G401.6 (cell line): ENCODE measurements around the gene CCDC15.
"Not testable (repeated sequence)": the region's sequence is repeated elsewhere in the genome, so short reads cannot be mapped to it uniquely, and the experiment has no call there.

Source experiments
- FAIRE-seq: peaks from 2 replicates; lab custom pipeline; 2012; peaks lifted over from hg19 to GRCh38; lab: Jason Lieb, UNC

CCDC15 gene

GRCh38 chr11:125082611-125083311 is 128.8 kb downstream of the CCDC15 start:
- FAIRE-seq = no peak

- no peak for FAIRE-seq
Observed at GRCh38 chr11:125083312-125084056, 129.5 kb downstream of the CCDC15 start.

- no peak for FAIRE-seq
Observed at GRCh38 chr11:125084057-125084416, 130.0 kb downstream of the CCDC15 start.

- no peak for FAIRE-seq
Observed at GRCh38 chr11:125084761-125085231, 130.8 kb downstream of the CCDC15 start.

- no peak for FAIRE-seq
Observed at GRCh38 chr11:125085301-125086081, 131.5 kb downstream of the CCDC15 start.

- FAIRE-seq = no peak
Observed at GRCh38 chr11:125086633-125087296, 132.8 kb downstream of the CCDC15 start.

GRCh38 chr11:125088123-125088522 is 134.1 kb downstream of the CCDC15 start:
- no peak for FAIRE-seq

- no peak for FAIRE-seq
Observed at GRCh38 chr11:125088576-125089455, 134.8 kb downstream of the CCDC15 start.

- FAIRE-seq = not testable (repeated sequence)
Observed at GRCh38 chr11:125089481-125089880, 135.5 kb downstream of the CCDC15 start.

- FAIRE-seq = not testable (repeated sequence)
Observed at GRCh38 chr11:125090151-125090550, 136.1 kb downstream of the CCDC15 start.

- no peak for FAIRE-seq
Observed at GRCh38 chr11:125090816-125091215, 136.8 kb downstream of the CCDC15 start.
